GM21619 (cell line): ENCODE data around the gene B9D1.

ENCODE experiments used
- ATAC-seq: cut with Tn5 transposase; IDR thresholded peaks from one replicate; pipeline ENCODE4 v1.9.1; 2021; ENCODE audit not compliant: unreplicated experiment

Gene B9D1

GRCh38 chr17:19388791-19389785 is 26.6 kb upstream of the B9D1 start:
- ATAC-seq = no peak

GRCh38 chr17:19387921-19388521 is 25.5 kb upstream of the B9D1 start:
- no peak for ATAC-seq

- no peak for ATAC-seq
Measured at GRCh38 chr17:19386974-19387920, 24.7 kb upstream of the B9D1 start, which contains the start of gene MFAP4. Gene MFAP4 (minus strand): TSS chr17:19387190. CDS start chr17:19387155, 35 bp downstream.

GRCh38 chr17:19386051-19386929 is 23.8 kb upstream of the B9D1 start:
- ATAC-seq = no peak

GRCh38 chr17:19385521-19385983 is 23.0 kb upstream of the B9D1 start:
- ATAC-seq = no peak

GRCh38 chr17:19384723-19385391 is 22.3 kb upstream of the B9D1 start:
- ATAC-seq = no peak

- ATAC-seq = no peak
Measured at GRCh38 chr17:19383681-19384470, 21.4 kb upstream of the B9D1 start.

GRCh38 chr17:19382531-19383444 is 20.3 kb upstream of the B9D1 start:
- ATAC-seq = no peak

- ATAC-seq = no peak
Measured at GRCh38 chr17:19381741-19382444, 19.4 kb upstream of the B9D1 start.

GRCh38 chr17:19381361-19381740 is 18.8 kb upstream of the B9D1 start:
- no peak for ATAC-seq

- no peak for ATAC-seq
Measured at GRCh38 chr17:19380481-19381301, 18.2 kb upstream of the B9D1 start.

GRCh38 chr17:19379361-19380065 is 17.0 kb upstream of the B9D1 start:
- ATAC-seq = no peak

GRCh38 chr17:19378416-19379360 is 16.2 kb upstream of the B9D1 start, which contains the start of gene MAPK7:
Gene MAPK7 (plus strand): TSS chr17:19378498. CDS start chr17:19378901, 403 bp downstream.
- ATAC-seq = peak; percentile 12
